HUES6 (cell line): Measurements from ENCODE around the gene MAFG.

Experiments
- H3K27ac ChIP-seq: 2 replicates; pipeline ENCODE4 v1.7.0; 2013; ENCODE audit warnings: low read depth, mild to moderate bottlenecking, low read length, inconsistent platforms
- H3K27me3 ChIP-seq: 2 replicates; pipeline ENCODE4 v1.6.1; 2013; ENCODE audit warnings: low read length; ENCODE audit not compliant: control insufficient read depth, insufficient read depth
- H3K36me3 ChIP-seq: 2 replicates; pipeline ENCODE4 v1.6.1; 2013; ENCODE audit warnings: low read length; ENCODE audit not compliant: control insufficient read depth, insufficient read depth
- H3K4me1 ChIP-seq: 2 replicates; pipeline ENCODE4 v1.6.1; 2013; ENCODE audit warnings: low read length; ENCODE audit not compliant: control insufficient read depth, insufficient read depth
- H3K4me3 ChIP-seq: 2 replicates; pipeline ENCODE4 v1.5.1; 2013; ENCODE audit warnings: low read depth, low read length
- H3K9ac ChIP-seq: one replicate; pipeline ENCODE4 v1.6.1; 2013; ENCODE audit warnings: mild to moderate bottlenecking, low read length
- H3K9me3 ChIP-seq: 2 replicates; pipeline ENCODE4 v1.6.1; 2013; ENCODE audit warnings: low read depth, low read length; ENCODE audit not compliant: control insufficient read depth, insufficient read depth

Gene MAFG

DNA sequence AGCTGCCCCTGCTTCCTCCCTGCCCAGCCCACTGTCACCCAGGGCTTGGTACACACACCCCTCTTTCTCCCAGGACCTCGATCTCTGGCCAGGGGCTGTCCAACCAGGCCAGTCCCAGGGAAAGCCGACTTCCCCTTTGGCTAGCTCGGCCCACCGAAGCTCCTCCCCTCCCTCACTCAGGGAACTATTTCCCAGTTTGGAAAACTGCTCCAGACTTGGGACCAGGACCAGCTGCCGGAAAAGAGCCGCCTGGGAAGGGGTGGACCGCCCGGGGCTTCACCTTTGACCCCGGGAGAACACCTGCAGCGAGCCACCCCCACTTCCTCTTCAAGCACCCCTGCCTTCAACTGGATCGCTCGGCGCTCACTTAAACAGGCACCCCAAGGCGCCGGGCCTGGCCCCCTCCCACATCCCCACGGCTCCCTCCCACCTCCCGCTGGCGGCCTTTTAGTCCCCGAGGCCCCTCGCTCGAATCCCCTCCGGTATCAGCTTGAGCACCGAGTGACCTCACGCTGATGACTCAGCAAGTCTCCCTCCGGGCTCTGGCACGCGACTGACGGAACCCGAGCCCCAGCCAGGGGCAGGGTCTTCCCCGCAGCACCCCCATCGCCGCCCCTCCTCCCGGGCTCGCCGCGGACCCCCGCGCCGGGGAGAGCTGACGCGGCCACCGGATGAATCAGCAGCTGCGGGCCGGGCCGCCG lies 934 bp downstream of the MAFG start:
- H3K4me3 ChIP-seq, result peak overlapping the region; percentile 68
- peaks cover 11% of the 10 kb centered on the region for H3K36me3 ChIP-seq
- peak overlapping the region; percentile 75 for H3K9ac ChIP-seq
- H3K27me3 ChIP-seq, result peaks cover 10% of the 10 kb centered on the region
- H3K9me3 ChIP-seq, result no peaks in the 10 kb centered on the region
- H3K4me1 ChIP-seq, result peaks cover 44% of the 10 kb centered on the region
- peak overlapping the region; percentile 88 for H3K27ac ChIP-seq

DNA sequence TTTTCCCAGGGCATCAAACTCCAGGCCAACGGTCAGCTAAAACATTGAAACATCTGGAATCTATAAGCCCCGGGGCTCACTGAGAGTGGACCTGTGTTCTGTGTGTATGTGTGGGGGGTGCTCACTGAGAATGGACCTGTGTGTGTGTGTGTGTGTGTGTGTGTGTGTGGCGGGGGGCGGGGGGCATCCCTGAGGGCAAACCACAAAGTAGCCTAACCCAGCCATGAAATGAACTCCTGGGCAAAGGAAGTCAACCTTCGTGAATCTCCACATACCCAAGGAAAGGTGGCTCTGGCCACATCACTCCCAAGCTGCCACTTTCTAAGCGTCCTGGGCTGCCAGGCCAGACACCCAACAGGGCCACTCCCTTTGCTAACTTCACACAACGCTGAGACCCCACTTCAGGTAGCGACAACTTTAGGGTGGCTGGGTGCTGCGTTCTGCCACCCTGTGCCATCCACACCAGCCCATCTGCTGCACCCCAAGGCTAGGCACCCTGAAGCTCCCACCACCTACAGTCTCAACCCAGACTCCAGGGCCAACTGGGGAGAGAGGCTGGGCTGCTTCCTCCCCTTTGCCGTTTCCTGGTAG lies 1.6 kb downstream of the MAFG start:
- Histone ChIP-seq H3K36me3 (peaks cover 15% of the 10 kb centered on the region), H3K9ac (peak overlapping the region; percentile 75), H3K27me3 (peaks cover 10% of the 10 kb centered on the region), H3K9me3 (no peaks in the 10 kb centered on the region), H3K4me1 (peaks cover 44% of the 10 kb centered on the region), H3K4me3 (peak overlapping the region; percentile 68), H3K27ac (peak overlapping the region; percentile 88)

DNA sequence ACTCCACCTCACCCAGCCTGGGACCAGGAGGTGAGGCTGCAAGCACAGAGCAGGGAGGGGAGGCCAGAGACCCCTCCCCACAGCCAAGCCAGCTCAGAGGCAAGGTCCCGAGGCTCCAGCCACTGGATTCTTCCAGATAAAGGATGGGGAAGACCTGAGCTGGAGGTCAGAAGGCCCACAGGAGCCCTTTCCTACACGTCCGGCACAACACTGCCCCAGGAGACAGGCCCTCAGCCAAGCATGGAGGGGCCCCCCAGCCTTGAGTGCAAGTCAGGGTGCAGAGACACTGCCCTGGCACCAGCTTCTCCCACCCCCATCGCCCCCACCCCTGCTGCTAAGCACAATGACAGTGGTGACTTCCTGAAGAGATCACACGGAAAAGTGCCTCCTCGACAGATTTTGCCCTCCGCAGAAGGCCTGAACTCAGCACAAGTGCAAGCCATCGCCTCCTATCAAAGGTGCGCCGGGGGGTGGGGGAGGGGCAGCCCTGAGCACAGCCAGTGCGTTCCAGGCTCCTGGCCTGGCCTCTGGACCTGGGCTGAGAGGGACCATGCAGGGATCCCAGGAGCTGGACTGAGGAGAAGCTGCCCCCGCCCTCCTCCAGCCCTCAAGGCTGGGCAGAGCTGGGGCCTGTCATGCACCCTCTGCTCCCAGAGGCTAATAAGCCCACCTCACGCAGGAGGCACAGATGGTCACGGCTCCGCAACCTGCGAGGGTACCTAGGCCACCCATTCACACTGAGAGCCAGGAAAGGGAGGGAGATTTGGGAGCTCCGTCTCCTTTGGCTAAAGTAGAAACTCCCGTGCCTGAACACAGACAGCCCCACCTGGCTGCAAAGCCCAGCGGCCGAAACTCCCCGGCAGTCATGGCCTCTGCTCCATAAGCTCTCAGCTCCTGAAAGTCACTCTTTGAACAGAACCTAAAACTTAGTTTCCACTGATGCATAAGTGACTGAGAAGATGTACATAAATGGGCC lies 2.7 kb downstream of the MAFG start:
- H3K36me3 ChIP-seq, result peaks cover 27% of the 10 kb centered on the region
- H3K4me3 ChIP-seq, result peak overlapping the region; percentile 51
- H3K9me3 ChIP-seq, result no peaks in the 10 kb centered on the region
- peak overlapping the region; percentile 89; the same call in 1 of the 2 replicates for H3K27ac ChIP-seq
- H3K9ac ChIP-seq, result peak overlapping the region; percentile 71
- peaks cover 44% of the 10 kb centered on the region for H3K4me1 ChIP-seq
- peaks cover 10% of the 10 kb centered on the region for H3K27me3 ChIP-seq

DNA sequence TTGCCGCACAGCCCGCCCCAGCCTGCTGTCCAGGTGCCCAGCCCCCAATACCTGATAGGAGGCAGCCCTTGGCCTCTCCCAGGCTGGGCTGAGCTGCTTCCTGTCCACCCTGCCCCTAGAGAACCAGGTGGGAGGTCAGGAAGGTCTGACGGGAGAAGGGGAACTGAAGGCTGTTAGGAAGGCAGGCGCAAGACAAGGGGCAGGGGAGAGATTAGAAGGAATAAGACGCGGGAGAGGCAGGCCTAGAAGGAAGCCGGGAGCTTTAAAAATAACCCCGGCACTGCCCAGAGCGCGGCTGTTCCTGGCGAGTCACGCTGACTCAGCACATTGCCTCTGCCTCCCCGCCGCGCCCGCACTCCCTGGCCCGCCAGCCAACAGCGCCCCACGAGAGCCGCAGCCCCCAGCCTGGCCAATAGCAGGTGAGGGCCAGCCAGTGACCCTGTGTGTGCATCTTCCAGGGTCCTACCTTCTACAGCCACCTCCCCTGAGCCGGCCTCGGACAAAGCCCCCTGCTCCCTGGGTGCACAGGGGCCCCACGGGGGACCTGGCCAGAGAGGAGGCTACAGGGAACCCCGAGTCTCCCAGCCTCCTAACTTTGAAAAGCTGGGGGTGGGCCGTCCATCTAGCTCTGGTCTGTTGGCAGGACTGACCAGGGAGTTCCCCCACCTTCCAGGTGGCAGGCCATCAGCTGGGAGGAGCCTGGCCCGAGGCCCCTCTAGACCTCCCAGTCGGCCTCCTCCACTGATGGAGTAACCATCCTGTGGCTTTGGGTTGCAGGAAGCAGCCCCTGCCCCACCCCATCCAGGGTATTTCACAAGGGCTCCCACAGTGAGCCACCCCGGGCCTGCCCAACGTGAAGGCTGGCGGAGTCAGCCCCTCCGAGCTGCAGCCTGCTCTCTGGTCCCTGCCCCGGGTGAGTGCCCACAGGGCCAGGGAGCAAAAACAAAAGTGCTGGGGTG lies 4.0 kb downstream of the MAFG start:
- peak overlapping the region; percentile 89; the same call in 1 of the 2 replicates for H3K27ac ChIP-seq
- H3K36me3 ChIP-seq, result peaks cover 31% of the 10 kb centered on the region
- H3K9ac ChIP-seq, result peak overlapping the region; percentile 85
- peaks cover 38% of the 10 kb centered on the region for H3K4me1 ChIP-seq
- peaks cover 4% of the 10 kb centered on the region for H3K27me3 ChIP-seq
- peak overlapping the region; percentile 51 for H3K4me3 ChIP-seq
- H3K9me3 ChIP-seq, result no peaks in the 10 kb centered on the region

DNA sequence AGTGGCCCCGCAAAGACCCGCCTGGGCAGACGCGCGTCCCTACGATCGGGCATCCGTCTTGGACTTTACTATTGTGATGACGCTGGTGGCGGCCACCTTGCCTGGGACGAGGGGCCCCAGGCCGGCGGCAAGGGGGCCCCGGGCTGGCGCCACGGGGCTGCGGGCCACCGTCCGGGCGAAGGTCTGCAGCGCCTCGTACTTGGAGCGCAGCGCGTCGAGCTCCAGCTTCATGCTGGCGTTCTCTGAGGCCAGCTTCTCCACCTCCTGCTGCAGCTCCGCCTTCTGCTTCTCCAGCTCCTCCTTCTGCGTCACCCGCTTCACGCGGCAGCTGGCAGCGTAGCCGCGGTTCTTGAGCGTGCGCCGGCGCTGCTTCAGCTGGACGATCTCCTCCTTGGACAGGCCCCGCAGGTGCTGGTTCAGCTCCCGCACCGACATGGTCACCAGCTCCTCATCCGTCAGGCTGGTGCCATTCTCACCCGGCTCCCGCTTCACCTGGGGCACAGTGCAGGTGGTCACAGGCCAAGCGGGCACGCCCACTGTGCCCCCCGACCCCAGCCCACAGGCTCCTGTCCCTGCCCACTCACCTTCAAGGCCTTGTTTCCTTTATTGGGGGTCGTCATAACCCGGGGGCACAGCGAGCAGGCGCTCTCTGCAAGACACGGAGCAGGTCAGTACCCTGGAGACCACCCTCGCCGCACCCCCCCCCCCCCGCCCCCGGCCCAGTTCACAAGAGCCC lies 4.8 kb downstream of the MAFG start:
- Histone ChIP-seq H3K4me1 (peaks cover 35% of the 10 kb centered on the region), H3K9me3 (no peaks in the 10 kb centered on the region), H3K36me3 (peaks cover 31% of the 10 kb centered on the region), H3K4me3 (peak overlapping the region; percentile 51), H3K27me3 (no peaks in the 10 kb centered on the region), H3K9ac (no peak overlapping the region), H3K27ac (peak overlapping the region; percentile 72; the same call in 1 of the 2 replicates)

DNA sequence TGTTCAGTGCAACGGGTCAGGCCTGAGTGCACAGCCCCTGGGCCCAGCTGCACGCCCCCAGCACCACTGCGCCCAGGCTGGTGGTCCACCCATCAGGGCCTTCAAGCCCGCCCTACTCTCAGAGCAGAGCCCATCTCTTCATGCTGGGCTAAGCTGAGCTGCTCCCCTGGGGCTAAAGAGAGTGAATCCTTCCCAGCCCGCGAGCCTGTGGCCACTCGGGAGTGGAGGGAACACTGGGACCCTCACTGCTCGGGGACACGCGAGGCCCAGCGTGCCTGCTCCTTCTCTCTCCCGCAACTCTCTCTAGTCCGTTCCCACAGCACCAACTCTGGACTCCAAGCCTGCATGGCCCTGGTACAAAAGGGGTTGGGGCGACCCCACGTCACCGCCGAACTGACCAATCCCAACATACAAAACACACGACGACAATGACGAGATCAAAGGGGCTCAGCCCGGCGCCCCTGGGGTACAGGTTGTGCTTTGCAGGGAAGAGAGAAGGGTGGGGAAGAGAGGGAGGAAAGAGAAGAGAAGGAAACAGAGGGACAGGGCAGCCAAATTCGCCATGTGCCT lies 5.5 kb downstream of the MAFG start:
- peaks cover 31% of the 10 kb centered on the region for H3K36me3 ChIP-seq
- no peak overlapping the region for H3K9ac ChIP-seq
- no peak overlapping the region for H3K4me3 ChIP-seq
- H3K27me3 ChIP-seq, result no peaks in the 10 kb centered on the region
- no peaks in the 10 kb centered on the region for H3K9me3 ChIP-seq
- H3K27ac ChIP-seq, result no peak overlapping the region
- peaks cover 37% of the 10 kb centered on the region for H3K4me1 ChIP-seq

DNA sequence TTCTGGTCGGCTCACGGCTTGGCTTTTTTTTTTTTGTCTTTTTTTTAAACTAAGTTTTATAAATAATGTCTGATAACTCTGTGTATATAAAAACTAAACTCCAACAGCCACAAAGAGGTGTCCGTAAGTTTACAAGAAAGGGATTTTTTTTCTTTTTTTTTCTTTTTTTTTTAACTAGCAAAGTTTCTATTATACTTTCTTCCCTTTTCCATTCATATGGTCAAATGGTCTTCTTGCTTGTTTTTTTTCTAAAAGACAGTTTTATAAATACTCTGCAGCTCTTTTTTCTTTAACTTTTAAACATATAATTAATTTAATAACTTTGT lies 6.0 kb downstream of the MAFG start:
- Histone ChIP-seq H3K36me3 (peaks cover 31% of the 10 kb centered on the region), H3K4me1 (peaks cover 41% of the 10 kb centered on the region), H3K9ac (no peak overlapping the region), H3K27me3 (no peaks in the 10 kb centered on the region), H3K27ac (no peak overlapping the region), H3K9me3 (no peaks in the 10 kb centered on the region), H3K4me3 (no peak overlapping the region)

DNA sequence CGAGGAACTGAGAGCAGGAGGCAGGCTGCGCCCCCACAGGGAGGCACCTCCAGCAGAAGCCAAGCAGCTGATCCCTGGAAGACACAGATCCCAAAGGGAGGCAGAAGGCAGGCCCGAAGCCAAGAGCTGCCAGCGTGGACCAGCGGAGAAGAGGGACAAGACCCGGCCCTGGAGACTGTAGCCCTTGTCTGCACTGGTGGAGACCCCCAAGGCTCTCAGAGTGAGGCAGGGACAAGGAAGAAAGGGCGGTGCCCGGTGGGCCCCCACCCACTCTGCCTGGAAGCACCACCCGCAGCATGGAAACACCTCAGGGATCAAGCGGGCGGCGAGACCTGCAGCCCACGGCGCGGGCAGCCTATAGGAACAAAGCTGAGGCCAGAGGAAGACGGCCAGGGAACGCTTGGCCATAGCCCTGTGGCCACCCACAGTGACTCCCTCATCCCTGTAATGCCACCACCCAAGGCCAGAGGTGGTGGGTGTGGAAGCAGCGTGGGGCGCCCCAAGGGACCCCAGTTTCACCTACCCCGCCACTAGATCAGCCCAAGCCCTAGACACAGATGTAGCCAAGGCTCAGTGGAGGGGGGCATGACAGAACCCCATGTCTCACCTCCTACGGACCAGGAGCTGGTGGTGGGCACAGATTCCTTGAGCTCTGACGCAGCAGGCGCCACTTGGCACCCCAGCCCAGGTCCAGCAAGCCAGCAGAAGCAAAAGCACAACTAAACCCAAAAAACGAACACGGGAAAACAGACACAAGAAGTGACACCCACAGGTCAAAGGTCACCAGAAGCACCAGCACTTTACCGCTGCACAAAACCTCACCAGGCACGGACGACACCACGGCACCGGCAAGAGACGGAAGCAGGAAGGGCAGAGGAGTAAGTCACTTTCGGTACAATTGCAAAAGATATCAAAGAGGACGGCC lies 6.7 kb downstream of the MAFG start:
- Histone ChIP-seq H3K9ac (no peak overlapping the region), H3K4me3 (no peak overlapping the region), H3K27ac (no peak overlapping the region), H3K4me1 (peaks cover 36% of the 10 kb centered on the region), H3K36me3 (peaks cover 32% of the 10 kb centered on the region), H3K27me3 (no peaks in the 10 kb centered on the region), H3K9me3 (no peaks in the 10 kb centered on the region)

DNA sequence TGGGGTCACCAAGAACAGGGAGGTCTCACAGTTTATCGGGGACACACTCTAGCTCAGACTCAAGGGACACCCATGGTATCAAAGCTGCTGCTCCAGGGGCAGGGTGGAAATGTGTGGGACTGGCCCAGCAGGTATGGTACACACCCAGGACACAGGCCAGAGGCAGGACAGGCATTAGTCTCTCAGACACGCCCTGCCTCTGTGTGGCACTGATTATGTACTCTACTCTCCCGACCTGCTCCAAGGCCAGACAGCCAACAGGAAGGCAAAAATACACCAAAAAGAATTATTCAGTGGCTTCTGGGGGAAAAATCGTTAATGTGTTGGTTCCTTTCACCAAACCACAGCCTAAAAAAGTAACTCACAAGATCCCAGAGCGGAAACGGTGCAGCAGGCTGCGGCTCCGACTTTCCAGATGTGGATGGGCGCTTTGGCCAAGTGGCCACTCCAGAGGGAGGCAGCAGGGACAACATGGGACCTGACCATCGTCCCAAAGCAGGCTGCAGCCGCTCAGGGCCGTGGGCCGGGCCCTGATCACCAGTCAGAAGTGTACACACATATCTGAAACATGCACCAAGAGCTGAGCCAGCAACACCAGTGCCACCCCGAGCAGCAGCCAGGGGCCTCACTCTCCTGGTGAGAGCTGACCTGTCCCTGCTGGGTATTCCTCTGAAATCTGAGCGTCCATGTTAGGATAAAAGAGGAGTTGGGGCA lies 8.5 kb downstream of the MAFG start:
- peaks cover 51% of the 10 kb centered on the region for H3K36me3 ChIP-seq

More for the DNA sequence above, 8.5 kb downstream of the MAFG start:
- peaks cover 19% of the 10 kb centered on the region for H3K4me1 ChIP-seq
- no peaks in the 10 kb centered on the region for H3K9me3 ChIP-seq
- no peak overlapping the region for H3K27ac ChIP-seq
- H3K4me3 ChIP-seq, result no peak overlapping the region
- no peaks in the 10 kb centered on the region for H3K27me3 ChIP-seq
- no peak overlapping the region for H3K9ac ChIP-seq
